Superior temporal gyrus (tissue), 1 donor: Measurements from ENCODE around the gene AGPAT4.

Source experiments
- DNase-seq: peaks from one replicate; pipeline ENCODE4 v3.0.0-alpha.2; 2016; ENCODE audit errors: extremely low spot score

AGPAT4 gene

GRCh38 chr6:161284653-161285052 lies 10.8 kb upstream of the AGPAT4 start:
- no peak for DNase-seq

- no peak for DNase-seq
These were observed 7.2 kb upstream of the AGPAT4 start for GRCh38 chr6:161281092-161281491.

- DNase-seq, result no peak
These were observed 6.0 kb upstream of the AGPAT4 start for GRCh38 chr6:161279677-161280415.

- DNase-seq, result no peak
These were observed 2.8 kb upstream of the AGPAT4 start for GRCh38 chr6:161276605-161277155.

- DNase-seq, result peak; percentile 44
These were observed 1.0 kb upstream of the AGPAT4 start for GRCh38 chr6:161274898-161275297.

GRCh38 chr6:161274488-161274858 lies 612 bp upstream of the AGPAT4 start:
- DNase-seq, result peak; percentile 69

GRCh38 chr6:161273274-161273751 lies 548 bp downstream of the AGPAT4 start:
- DNase-seq, result no peak

- peak; percentile 69 for DNase-seq
These were observed 1.1 kb downstream of the AGPAT4 start for GRCh38 chr6:161272635-161273273.

GRCh38 chr6:161271343-161272030 lies 2.4 kb downstream of the AGPAT4 start:
- DNase-seq, result peak; percentile 72

- no peak for DNase-seq
These were observed 3.7 kb downstream of the AGPAT4 start for GRCh38 chr6:161270116-161270515.

- no peak for DNase-seq
These were observed 4.6 kb downstream of the AGPAT4 start for GRCh38 chr6:161269310-161269709.

- no peak for DNase-seq
These were observed 5.2 kb downstream of the AGPAT4 start for GRCh38 chr6:161268531-161269210.

- DNase-seq, result no peak
These were observed 7.2 kb downstream of the AGPAT4 start for GRCh38 chr6:161266513-161267230.

GRCh38 chr6:161265975-161266374 lies 7.9 kb downstream of the AGPAT4 start:
- no peak for DNase-seq

- no peak for DNase-seq
These were observed 8.3 kb downstream of the AGPAT4 start for GRCh38 chr6:161265554-161265953.

- DNase-seq, result no peak
These were observed 9.7 kb downstream of the AGPAT4 start for GRCh38 chr6:161264181-161264580.

- DNase-seq, result no peak
These were observed 12.0 kb downstream of the AGPAT4 start for GRCh38 chr6:161261816-161262215.

GRCh38 chr6:161261325-161261724 lies 12.5 kb downstream of the AGPAT4 start:
- no peak for DNase-seq

- DNase-seq, result no peak
These were observed 14.6 kb downstream of the AGPAT4 start for GRCh38 chr6:161259302-161259701.

- no peak for DNase-seq
These were observed 15.9 kb downstream of the AGPAT4 start for GRCh38 chr6:161257793-161258457.

GRCh38 chr6:161256407-161256806 lies 17.5 kb downstream of the AGPAT4 start:
- peak; percentile 73 for DNase-seq
